Hippocampal formation (tissue), 2 donors: Measurements from ENCODE around the gene DHRS1.
"Not testable (repeated sequence)": the region's sequence is repeated elsewhere in the genome, so short reads cannot be mapped to it uniquely, and the experiment has no call there.

Experiments used
- DNase-seq, 2 donors: peaks; one replicate each; lab custom pipeline; 2025; lab: John Stamatoyannopoulos, UW

Gene DHRS1

GRCh38 chr14:24246765-24247212 lies 52.8 kb downstream of the DHRS1 start:
- no peak for DNase-seq

- DNase-seq = not testable (repeated sequence)
Observed at GRCh38 chr14:24245350-24245749, 54.2 kb downstream of the DHRS1 start.

- no peak for DNase-seq
Observed at GRCh38 chr14:24243336-24243836, 56.2 kb downstream of the DHRS1 start.

- peak; percentile 97 to 99 for DNase-seq
Observed at GRCh38 chr14:24241829-24242443, 57.6 kb downstream of the DHRS1 start.
